Gastrocnemius medialis (tissue), 4 donors: ENCODE data around the gene PLPP3.

ENCODE experiments used
- CTCF ChIP-seq, 5 experiments: fragments of 450-650 bp in 3 of 5; fragments of 200-600 bp in 2 of 5; sonication (generic) in 2 of 5; IDR thresholded peaks in 4 of 5; conservative IDR thresholded peaks in 1 of 5; 1 replicate in 4 of 5; 2 replicates in 1 of 5; pipeline ENCODE4 v1.5.1; 2016 to 2019; ENCODE audit warnings: antibody characterized with exemption in 5 of 5, mild to moderate bottlenecking in 3 of 5, moderate library complexity in 3 of 5
- POLR2A ChIP-seq, 2 donors: fragments of 450-650 bp; IDR thresholded peaks; one replicate each; pipeline ENCODE4 v1.6.1; 2017; ENCODE audit warnings: antibody characterized with exemption in 2 of 2, mild to moderate bottlenecking in 2 of 2, moderate library complexity in 2 of 2

GRCh38 chr1:56453417-56454078 lies 125.8 kb downstream of the PLPP3 start:
- TF ChIP-seq CTCF (IDR thresholded peaks at IDR 0.05 in 4 of 5, conservative IDR thresholded peaks at IDR 0.05 in 1 of 5): no peak
- no peak for TF ChIP-seq POLR2A (IDR thresholded peaks at IDR 0.05)
